SK-N-DZ (cell line): ENCODE measurements around the gene TNIK.

Source experiments
- DNase-seq: peaks from one replicate; pipeline ENCODE4 v3.0.0-alpha.2; 2015; ENCODE audit warnings: low spot score

Gene TNIK

GRCh38 chr3:171090321-171090720 is 369.9 kb downstream of the TNIK start:
- no peak for DNase-seq

DNA sequence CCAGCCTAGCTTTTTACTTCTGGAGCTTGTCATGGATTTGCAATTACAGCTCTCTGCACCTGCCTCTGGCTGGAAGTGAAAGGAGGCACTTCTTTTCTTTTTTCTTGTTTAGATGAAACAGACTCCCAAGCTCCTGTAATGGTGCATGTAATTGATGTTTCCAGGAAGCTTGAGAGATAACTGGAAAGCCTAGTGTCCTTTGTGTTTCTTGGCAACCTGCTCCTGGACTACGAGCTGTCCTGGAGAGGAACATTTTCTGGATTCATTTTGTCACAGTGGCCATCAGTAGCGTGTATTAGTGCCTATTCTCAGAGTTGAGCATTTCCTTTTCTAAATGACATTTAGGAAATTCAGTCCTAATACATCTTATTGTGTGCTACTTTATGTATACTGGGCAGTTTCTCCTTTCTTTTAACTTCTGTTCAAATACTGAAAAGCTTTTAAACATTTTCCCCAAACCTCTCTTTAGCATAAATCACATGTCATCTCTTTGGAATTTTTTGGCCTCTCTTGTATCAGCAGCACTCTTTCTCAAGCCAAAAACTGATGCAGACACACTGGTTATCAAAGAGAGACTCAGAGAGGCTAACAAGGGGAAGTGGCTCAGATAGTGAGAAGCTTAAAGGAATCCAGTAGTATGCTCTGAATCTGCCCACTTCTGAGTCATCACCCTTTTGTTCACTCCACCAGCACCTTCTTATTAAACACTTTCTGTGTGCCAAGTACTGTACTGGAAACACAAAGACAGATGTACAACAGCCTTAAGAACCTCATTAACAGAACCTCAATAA is 371.0 kb downstream of the TNIK start:
- no peak for DNase-seq

- DNase-seq: no peak
Measured at GRCh38 chr3:171088496-171088895, 371.7 kb downstream of the TNIK start.

DNA sequence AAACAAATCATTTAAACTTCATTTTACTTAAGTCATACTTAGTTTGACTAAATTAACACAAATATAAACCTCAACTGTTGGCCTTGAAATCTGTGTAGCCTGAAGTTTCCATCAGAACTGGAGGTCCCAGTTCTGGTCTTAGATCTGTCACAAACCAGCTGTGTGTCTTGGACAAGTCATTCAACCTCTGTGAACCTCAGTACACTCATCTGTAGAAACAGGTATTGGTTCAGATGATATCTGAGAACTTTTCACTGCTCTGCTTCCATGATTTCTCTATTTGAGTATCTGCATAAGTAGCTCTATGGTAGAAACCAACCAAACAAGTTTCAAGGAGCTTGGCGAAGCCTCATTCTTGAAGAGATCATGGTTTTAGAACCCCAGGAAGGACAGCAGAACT is 373.3 kb downstream of the TNIK start:
- DNase-seq: no peak

GRCh38 chr3:171077261-171077660 is 382.9 kb downstream of the TNIK start:
- no peak for DNase-seq

GRCh38 chr3:171072432-171072831 is 387.8 kb downstream of the TNIK start:
- DNase-seq: no peak

GRCh38 chr3:171068658-171069057 is 391.5 kb downstream of the TNIK start:
- no peak for DNase-seq

GRCh38 chr3:171066206-171066605 is 394.0 kb downstream of the TNIK start:
- no peak for DNase-seq

GRCh38 chr3:171065732-171066131 is 394.5 kb downstream of the TNIK start:
- no peak for DNase-seq

DNA sequence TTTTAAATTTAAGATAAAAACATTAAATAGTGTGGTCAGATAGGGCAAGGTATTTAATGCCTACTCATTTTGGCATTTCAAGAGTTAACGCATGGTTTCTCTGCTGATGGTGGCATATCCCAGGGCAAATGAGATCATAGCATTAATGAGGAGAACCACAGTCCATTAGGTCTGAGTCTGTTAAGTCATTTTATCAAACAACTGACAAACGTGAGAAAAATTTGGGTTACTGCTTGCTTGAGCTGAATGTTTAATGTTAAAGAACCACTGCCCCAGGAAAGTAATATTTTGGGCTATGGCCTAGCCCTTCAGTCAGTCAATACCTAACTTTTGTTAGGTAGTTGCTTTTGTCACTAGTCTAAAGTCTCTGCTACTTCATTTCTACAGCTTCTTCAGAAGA is 395.7 kb downstream of the TNIK start:
- no peak for DNase-seq

DNA sequence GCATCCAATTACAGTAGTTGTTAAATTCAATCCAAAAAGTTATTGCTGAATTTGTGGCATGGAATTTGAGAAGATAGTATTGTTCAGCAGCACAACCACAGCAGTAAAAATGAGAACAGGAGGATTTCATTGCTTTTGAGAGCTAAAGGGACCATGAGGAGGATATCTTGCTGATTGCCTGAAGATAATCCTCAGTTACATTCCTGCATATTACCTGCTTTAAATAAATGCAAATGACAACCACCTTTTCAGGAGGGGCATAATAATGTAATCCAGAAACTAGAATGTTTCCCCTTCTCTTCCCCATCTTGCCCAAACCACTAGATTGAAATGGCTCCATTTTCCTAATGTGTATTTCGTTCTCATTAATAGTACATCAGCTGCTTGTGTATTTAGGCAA is 398.5 kb downstream of the TNIK start:
- DNase-seq: no peak

DNA sequence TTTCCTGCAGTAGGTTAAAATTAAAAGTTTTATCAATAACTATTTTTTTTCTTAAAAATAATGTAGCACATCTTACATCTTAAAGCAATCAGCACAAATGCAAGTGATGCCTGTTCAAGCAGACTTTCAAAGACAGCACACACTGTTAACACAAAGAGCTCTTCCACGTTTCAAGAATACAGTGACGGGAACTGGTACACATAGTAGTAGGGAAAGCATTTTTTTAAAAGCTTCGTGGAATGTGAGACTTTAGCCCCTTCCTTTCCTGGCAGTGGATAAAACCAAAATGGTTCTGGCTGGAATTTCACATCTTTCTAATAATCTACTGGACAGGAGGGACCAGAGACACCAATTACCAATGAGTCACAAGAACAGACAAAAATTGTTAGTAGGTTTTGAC is 400.2 kb downstream of the TNIK start:
- no peak for DNase-seq

GRCh38 chr3:171058873-171059603 is 401.2 kb downstream of the TNIK start:
- DNase-seq: no peak

DNA sequence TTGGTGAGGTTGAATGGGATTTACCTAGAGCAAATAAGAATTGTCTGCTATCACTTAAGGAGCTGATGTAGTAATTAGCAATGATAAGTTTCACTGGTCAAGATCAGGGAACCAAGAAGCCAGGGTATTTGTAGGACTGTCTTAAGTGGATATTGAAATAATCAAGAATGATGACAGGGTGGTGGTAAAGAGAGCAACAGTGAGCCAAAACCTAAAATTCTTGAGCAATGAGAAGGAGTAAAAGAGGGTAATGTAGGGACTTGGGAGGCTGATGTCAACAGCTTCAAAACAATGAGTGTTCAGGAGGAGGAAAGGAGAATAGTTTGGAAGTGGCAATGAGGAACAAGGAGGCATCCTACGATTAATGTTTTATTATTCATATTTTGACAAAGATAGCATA is 402.1 kb downstream of the TNIK start:
- DNase-seq: no peak

DNA sequence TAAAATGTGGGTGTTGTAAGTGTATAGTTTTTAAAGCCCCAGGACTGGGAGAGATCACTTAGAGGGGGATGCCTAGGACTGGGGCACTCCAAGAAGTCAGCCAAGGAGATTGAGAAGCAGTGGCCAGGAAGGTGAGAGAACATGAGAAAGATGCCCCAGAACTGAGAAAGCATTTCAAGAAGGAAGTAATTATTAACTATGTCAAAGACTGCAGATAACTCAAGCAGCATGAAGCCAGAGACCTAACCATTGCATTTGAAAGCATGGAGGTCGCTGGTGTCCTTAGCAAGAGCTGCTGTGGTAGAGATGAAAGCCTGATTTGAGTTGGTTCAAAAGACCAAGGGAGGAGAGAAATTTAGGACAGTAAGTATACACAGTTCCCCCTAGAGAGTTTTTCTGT is 403.1 kb downstream of the TNIK start:
- no peak for DNase-seq

DNA sequence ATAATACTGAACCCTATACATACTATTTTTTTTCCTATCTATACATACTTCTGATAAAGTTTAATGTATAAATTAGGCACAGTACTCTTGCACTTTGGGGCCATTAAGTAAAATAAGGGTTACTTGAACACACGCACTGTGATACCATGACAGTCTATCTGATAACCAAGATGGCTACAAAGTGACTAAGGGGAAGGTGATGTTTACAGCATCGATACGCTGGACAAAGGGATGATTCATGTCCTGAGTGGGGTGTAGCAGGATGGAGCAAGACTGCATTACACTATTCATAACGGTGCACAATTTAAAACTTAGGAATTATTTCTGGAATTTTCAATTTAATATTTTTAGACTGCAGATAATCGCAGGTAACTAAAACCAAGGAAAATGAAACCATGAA is 403.7 kb downstream of the TNIK start:
- no peak for DNase-seq

DNA sequence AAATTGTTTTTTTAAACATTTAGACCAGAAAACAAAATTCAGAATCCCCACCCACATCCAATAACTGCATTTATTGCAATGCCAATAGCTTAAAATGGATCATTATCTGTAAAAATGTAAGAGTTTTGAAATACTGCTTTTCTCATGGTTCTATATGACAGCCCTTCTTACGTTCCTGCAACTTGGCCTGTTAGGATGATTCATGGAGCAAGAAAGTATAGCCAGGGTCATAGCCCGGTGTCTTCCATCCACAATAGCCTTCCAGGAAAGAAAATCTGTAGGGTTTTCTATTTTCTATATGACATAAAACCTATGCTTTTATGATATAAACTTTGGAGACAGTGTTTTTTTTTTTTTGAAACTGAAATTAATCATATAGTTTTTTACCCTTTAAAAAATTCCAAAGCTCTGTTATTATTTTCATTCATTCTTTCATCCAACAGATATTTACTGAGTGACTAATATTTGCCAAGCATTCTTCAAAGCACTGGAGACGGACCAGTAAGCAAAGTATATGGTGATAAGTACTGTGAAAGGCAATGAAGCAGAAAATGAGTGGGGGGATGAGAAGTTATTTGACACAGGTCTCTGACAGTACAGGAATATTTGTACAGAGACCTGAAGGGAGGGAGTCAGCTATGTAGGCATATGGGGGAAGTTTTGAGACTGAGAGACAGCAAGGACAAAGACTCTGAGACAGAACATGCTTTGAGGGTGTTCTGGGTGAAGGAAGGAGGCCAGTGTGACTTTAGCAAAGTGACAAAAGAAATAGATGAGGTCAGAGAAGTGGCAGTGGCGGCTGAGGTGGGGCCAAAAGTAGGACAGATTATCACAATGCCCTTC is 404.6 kb downstream of the TNIK start:
- DNase-seq: no peak

- DNase-seq: no peak
Measured at GRCh38 chr3:171054921-171055320, 405.3 kb downstream of the TNIK start.

- no peak for DNase-seq
Measured at GRCh38 chr3:171054231-171054630, 406.0 kb downstream of the TNIK start.

GRCh38 chr3:171049861-171050444 is 410.3 kb downstream of the TNIK start:
- DNase-seq: peak; percentile 71

DNA sequence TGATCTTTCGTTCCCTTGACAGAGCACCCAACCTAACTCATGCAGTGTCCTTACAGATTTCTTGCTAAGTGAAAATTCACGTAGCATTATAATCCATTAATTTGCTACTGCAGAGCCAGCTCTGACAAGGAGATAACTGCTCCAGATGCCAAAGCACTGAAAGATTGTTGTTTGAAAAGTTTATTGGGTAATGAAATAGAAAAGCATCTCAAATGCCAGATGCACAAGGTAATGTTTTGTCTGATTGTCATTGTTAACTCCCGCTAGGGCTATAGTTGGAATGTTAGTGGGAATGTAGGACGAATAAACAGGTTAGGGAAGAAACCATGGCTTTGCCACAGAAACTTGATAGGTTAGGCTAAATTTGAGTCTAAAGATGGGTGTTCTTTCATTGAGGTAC is 413.4 kb downstream of the TNIK start:
- DNase-seq: no peak
